ENCODE data around the gene EN2. TPM values are rescaled to one million over a fixed set of nuclear protein-coding genes. Genes with fewer than 3 reads are reported as not detected.

Gene EN2
- total RNA-seq, 1 experiment from 2014 or later = 1.5 TPM

DNA sequence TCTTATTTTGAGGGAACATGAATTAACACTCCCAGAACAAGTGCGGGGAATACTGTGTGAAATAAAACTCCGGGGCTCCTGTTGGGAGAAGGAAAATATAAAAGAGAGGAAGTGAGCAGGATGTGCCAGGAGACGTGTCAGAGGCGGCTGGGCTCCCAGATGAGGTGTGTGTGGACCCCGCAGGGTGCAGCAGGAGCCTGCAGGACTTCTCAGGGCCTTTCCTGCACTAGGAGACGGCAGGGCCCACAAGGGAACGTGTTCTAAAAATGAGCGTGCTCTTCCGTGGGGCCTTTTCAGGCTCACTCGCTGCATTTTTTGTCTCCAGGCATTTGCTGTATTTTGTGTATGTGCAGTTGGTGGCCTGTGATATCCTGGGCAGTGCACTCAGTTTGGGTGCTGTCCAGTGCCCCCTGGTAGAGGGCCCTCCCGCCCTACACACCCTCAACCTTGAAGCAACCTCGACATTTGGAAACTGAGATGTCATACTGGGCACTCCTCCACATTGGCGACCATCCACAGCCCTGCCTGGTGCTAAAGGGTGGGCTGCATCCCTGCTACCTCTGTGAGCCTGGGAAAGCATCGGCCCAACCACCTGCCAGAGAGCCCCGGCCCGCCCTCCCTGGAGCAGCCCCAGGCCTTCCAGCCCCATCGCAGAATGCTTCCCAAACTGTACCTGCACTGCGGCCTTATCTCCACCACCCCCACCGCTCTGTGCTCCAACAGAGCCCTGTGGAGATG lies 35.2 kb upstream of the EN2 start:
- no TSS peak for BruUV-seq (replicated peaks)
- intact Hi-C loops (cut with micrococcal nuclease; ENCODE audit: unreplicated experiment) = no loop called here
- peaks cover 9% of the 10 kb centered on the region for H3K27me3 ChIP-seq (ENCODE audit: control insufficient read depth, insufficient read depth, low read length)
- no peaks in the 10 kb centered on the region for H3K9me3 ChIP-seq (ENCODE audit: control insufficient read depth, insufficient read depth, low read depth, low read length)
- CTCF ChIA-PET = no interaction called here
- in situ Hi-C loops (cut with HindIII; ENCODE audit: low pct_unique_long_range_greater_than_20kb, low sequenced_read_pairs) = no loop called here
- no peaks in the 10 kb centered on the region for H3K36me3 ChIP-seq (ENCODE audit: control insufficient read depth, insufficient read depth, low read length)
- TF ChIP-seq, protein P1, sequence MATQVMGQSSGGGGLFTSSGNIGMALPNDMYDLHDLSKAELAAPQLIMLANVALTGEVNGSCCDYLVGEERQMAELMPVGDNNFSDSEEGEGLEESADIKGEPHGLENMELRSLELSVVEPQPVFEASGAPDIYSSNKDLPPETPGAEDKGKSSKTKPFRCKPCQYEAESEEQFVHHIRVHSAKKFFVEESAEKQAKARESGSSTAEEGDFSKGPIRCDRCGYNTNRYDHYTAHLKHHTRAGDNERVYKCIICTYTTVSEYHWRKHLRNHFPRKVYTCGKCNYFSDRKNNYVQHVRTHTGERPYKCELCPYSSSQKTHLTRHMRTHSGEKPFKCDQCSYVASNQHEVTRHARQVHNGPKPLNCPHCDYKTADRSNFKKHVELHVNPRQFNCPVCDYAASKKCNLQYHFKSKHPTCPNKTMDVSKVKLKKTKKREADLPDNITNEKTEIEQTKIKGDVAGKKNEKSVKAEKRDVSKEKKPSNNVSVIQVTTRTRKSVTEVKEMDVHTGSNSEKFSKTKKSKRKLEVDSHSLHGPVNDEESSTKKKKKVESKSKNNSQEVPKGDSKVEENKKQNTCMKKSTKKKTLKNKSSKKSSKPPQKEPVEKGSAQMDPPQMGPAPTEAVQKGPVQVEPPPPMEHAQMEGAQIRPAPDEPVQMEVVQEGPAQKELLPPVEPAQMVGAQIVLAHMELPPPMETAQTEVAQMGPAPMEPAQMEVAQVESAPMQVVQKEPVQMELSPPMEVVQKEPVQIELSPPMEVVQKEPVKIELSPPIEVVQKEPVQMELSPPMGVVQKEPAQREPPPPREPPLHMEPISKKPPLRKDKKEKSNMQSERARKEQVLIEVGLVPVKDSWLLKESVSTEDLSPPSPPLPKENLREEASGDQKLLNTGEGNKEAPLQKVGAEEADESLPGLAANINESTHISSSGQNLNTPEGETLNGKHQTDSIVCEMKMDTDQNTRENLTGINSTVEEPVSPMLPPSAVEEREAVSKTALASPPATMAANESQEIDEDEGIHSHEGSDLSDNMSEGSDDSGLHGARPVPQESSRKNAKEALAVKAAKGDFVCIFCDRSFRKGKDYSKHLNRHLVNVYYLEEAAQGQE (IDR thresholded peaks at IDR 0.05; ENCODE audit: insufficient read depth in 1 of 2, low read depth in 2 of 2, low read length in 1 of 2) = no peak
- TF ChIP-seq, protein P2, sequence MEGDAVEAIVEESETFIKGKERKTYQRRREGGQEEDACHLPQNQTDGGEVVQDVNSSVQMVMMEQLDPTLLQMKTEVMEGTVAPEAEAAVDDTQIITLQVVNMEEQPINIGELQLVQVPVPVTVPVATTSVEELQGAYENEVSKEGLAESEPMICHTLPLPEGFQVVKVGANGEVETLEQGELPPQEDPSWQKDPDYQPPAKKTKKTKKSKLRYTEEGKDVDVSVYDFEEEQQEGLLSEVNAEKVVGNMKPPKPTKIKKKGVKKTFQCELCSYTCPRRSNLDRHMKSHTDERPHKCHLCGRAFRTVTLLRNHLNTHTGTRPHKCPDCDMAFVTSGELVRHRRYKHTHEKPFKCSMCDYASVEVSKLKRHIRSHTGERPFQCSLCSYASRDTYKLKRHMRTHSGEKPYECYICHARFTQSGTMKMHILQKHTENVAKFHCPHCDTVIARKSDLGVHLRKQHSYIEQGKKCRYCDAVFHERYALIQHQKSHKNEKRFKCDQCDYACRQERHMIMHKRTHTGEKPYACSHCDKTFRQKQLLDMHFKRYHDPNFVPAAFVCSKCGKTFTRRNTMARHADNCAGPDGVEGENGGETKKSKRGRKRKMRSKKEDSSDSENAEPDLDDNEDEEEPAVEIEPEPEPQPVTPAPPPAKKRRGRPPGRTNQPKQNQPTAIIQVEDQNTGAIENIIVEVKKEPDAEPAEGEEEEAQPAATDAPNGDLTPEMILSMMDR (IDR thresholded peaks at IDR 0.05) = no peak
- no peak for TF ChIP-seq TCF7L2 (IDR thresholded peaks at IDR 0.05; ENCODE audit: low read depth, low read length)
- TF ChIP-seq POLR2AphosphoS5 (IDR thresholded peaks at IDR 0.05; ENCODE audit: low read depth, low read length) = no peak
- TF ChIP-seq SIN3A (IDR thresholded peaks at IDR 0.05; ENCODE audit: borderline replicate concordance, insufficient read depth, low read depth, low read length) = no peak
- ATAC-seq (no peak), DNase-seq (ENCODE audit: low read depth, low spot score) (no peak)
- no peaks in the 10 kb centered on the region for H3K4me1 ChIP-seq (ENCODE audit: control insufficient read depth, insufficient read depth, low read length)
- H3K27ac ChIP-seq (ENCODE audit: low read length) = no peak overlapping the region
- POLR2A ChIA-PET = interaction anchor here (0.7 kb wide), 1 partner anchor 60 kb away, joined by 3 read pairs; no protein-coding TSS in a partner anchor
- no peak overlapping the region for H3K4me3 ChIP-seq (ENCODE audit: low read depth in 2 of 2, low read length in 2 of 2)

DNA sequence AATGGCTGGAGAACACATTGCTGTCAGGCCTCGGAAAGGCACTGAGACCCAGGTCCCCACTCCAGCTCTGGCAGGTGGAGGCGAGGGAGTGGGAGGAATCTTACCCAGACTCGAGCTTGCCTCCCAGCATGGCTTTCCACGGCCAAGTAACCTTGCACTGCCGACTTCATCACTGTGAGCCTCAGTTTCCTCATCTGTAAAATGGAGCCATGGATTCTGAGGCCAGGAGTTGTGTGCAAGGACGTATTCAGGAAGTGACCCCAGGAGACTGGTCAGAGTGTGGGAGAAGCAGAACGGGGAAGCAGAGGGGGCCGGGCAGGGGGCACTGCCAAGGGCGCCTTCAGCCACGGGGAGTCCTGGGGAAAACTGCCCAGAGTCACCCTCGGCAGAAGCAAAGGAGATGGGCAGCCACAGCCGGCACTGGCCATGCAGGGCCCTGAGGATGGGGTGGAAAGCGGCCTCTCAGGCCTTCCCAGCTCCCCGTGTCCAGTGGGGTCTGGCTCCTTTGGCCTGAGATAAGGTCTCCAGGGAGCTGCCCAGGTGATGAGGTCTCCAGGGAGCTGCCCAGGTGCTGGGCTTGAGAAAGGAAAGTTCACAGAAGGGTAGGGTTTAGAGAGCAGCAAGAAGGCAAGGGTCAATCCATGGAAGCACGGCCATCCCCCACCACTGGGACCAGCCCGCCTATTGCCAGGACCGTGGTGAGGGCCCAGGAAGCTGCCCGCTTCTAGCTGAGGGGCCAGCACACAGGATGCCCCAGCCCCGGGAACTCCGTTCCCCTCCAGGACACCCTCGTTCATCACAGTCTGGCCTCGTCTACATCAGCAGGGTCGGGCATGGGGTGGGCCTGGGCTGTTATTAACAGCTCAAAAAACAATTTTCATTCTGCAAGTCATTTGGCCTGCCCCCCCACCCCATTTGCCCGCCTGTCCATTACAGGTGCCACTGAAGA lies 34.3 kb upstream of the EN2 start:
- ATAC-seq (no peak), DNase-seq (ENCODE audit: low read depth, low spot score) (no peak)
- POLR2A ChIA-PET = interaction anchor here (0.7 kb wide), 1 partner anchor 59 kb away, joined by 3 read pairs; no protein-coding TSS in a partner anchor
- H3K4me1 ChIP-seq (ENCODE audit: control insufficient read depth, insufficient read depth, low read length) = no peaks in the 10 kb centered on the region
- H3K9me3 ChIP-seq (ENCODE audit: control insufficient read depth, insufficient read depth, low read depth, low read length) = no peaks in the 10 kb centered on the region
- no peak overlapping the region for H3K4me3 ChIP-seq (ENCODE audit: low read depth in 2 of 2, low read length in 2 of 2)
- no peaks in the 10 kb centered on the region for H3K36me3 ChIP-seq (ENCODE audit: control insufficient read depth, insufficient read depth, low read length)
- no TSS peak for BruUV-seq (replicated peaks)
- intact Hi-C loops (cut with micrococcal nuclease; ENCODE audit: unreplicated experiment) (no loop called here), in situ Hi-C loops (cut with HindIII; ENCODE audit: low pct_unique_long_range_greater_than_20kb, low sequenced_read_pairs) (no loop called here)
- H3K27ac ChIP-seq (ENCODE audit: low read length) = no peak overlapping the region
- H3K27me3 ChIP-seq (ENCODE audit: control insufficient read depth, insufficient read depth, low read length) = peaks cover 9% of the 10 kb centered on the region
- CTCF ChIA-PET = no interaction called here
- TF ChIP-seq SIN3A (IDR thresholded peaks at IDR 0.05; ENCODE audit: borderline replicate concordance, insufficient read depth, low read depth, low read length) = no peak

Data from Panc1 (cell line).